Activated CD4-positive, alpha-beta T cell treated with anti-CD3 and anti-CD28 coated beads, Interleukin-2, amount 50 U/mL, for 1 hour (primary cell): ENCODE measurements around the gene SLC9A7.
"Not testable (repeated sequence)": the region's sequence is repeated elsewhere in the genome, so short reads cannot be mapped to it uniquely, and the experiment has no call there.

Experiments used
- DNase-seq: peaks from one replicate; pipeline ENCODE4 v3.0.0-alpha.2; 2020

SLC9A7 gene

DNA sequence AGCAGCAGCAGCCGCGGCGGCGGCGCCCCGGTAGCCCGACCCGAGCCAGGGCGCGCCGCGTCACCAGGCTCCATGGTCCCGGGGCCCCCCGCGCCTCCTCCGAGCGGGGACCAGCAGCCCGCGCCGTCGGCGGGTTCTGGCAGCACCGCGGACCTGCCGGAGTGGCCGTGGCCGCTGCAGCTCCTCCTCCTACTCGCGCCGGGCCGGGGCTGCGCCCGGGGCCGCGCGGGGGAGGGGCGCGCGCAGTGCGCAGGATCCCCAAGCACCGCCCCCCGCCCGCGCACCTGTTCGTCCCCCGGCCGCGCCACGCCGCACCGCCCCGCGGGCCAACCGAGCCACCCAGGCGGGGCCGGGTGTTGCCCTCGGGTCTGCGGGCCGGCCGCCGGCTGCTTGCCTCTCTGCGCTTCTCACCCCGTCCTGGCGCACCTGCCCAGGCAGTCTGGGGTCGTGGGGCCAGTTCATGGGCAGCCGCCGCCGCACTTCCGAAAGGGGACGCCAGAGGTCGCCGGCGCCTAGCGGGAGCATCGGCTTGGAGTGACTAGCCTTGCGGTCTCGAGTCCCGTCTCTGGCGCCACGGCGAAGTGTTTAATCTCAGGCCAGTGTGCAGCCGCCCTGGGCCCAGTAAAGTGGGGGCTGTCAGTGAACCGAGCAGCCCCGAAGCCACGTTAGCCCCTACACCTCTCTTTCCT, at the start of gene SLC9A7:
Gene SLC9A7, minus strand, starts transcription at position 163 of the 689 bp plus-strand sequence. Its CDS starts 89 bp downstream, at position 74.
- peak; percentile 74 for DNase-seq

- no peak for DNase-seq
Measured at GRCh38 chrX:46805270-46805669, 46.4 kb upstream of the SLC9A7 start.

GRCh38 chrX:46803140-46803539, 44.2 kb upstream of the SLC9A7 start:
- no peak for DNase-seq

GRCh38 chrX:46796574-46797191, 37.8 kb upstream of the SLC9A7 start:
- peak; percentile 70 for DNase-seq

DNA sequence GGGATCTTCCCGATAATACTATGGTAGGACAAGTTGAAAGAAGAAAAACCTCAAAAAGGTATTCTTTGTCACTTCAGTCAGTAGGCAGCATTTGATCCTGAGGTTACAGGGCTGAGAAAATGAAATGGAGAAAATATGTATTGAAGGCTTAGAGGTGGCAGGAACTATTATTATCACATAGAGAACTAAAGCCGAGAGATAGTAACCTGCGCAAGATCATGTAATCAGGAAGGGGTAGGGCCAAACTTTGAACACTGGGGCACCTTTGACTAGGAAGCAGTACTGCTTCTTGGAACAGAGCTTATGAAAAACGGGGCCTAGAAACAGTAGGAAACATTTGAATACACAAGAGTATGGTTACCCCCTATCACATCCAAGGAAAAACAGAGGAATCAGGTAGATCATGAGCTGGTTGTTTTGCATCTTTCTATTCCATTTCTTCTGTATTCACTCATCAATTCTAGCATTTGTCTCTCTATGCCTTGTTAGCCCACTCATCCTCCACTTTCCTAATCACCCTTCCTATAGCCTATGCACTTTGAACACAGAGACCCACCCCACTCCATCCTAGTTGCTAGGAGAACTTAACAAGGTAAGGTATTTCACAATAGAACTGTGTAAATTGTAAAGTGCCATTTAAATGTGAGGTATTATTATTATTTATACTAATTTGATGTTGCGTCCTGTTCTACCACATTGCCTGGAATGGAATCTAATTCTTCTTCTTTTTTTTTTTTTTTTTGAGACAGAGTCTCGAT, 34.6 kb upstream of the SLC9A7 start:
- no peak for DNase-seq

GRCh38 chrX:46792810-46793188, 33.9 kb upstream of the SLC9A7 start:
- no peak for DNase-seq

DNA sequence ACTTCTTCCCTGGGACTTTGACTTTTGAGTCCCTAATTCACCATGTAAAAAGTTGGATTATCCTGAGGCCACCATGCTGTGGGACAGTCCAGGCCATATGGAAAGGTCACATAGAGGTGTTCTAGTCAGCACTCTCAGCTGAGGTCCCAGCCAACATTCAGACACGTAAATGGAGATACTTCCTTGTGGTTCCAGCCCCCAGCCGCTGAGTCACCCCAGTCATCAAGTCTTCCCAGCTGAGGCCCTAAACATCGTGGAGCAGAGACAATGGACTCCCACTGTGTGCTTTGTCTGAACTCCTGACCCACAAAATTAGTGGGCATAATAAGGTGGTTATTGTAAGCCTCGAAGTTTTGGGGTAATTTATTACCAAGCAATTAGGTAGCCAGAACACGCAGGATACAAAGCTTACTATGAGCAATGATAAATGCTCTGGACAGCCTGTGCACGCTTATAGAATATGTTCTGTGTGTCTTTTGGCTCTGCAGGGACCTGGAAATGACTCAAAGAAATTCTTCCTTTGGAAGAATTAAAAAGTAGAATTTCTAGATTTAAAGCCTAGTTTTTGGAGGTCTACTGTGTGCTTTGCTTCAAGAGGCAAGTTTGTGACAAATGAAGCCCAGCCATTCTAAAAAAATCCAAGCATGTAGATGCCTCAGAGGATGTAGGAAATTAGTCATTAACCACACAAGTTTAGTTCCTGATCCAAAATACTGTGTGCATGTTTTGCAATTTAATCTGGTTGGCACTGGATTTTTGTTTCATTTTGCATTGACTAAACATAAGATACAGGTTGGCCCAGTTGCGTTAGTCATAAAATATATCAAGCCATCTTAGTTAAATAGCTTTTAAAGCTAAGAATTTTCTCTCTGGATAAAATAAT, 33.2 kb upstream of the SLC9A7 start:
- no peak for DNase-seq

DNA sequence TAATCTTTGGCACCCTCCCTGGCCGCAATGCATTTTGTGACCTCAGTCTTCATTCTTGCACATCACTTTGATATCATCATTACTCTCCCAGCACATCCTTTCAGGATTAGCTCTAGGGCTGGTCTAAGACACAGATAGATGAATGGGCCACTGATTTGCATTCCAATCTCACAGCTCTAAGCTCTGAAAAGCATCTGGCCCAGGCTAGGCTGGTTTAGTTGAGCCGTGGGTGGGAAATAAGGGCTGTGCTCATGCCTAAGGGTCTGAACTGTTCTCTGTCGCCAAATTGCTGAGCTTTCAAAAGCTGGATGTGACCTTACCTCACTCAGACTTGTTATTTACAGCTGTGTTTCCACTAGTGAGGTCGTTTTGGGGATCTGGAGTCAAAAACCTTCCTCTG, 30.0 kb upstream of the SLC9A7 start:
- no peak for DNase-seq

- DNase-seq = not testable (repeated sequence)
Measured at GRCh38 chrX:46784437-46784836, 25.5 kb upstream of the SLC9A7 start.

- DNase-seq = no peak
Measured at GRCh38 chrX:46782034-46782433, 23.1 kb upstream of the SLC9A7 start.

- DNase-seq = no peak
Measured at GRCh38 chrX:46777971-46778810, 19.3 kb upstream of the SLC9A7 start.

DNA sequence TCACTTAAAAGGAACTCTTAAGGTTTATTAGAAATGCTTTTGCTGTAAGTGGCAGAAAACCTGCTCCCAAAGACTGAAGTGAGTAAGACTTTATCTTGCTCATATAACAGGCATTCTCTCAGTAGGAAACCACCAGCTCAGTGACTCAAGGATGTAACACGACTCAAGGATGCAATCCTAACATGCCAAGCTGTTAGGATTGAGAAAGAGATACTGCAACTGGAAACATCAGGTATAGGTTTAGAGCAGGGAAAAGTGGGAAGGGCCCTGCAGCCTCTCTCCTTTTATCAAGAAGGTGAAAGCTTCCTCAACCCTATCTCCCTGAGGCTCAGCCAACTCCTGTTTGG, 11.9 kb upstream of the SLC9A7 start:
- no peak for DNase-seq

DNA sequence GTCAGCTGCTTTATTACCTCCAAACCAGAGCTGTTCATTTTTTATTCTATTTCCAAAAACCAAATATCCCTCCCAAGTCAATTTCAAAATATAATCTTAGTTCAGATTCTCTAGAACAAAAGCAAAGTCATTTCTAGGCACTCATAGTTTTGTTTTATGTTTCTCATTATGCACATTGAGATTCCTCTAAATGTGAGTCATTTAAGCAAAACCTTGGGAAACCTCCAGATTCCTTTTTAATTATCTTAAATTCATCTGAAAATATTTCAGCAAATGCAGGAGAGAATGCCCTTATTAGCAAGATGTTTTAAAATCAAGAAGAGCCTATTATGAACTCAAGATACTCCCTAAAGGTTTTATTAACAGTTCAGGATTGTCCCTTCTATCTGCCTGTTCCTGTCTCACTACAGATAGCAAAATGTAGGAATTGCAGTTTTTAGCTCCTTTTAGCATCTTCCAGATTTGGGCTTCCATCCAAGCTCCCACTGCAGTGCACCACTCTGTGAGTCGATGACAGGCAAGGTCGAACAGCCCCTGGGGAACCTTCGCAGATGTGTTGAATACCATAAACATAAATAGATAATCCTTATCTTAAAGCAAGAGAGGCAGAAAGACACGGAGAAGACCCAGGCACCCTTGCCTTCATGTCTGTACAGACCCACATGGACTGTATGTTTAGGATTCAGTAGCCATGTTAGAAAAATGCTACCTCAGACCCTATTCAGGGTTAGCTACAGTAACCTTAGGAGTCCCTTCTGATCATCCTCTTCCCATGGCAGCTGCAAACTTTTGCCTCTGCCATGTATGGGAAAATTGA, 11.3 kb upstream of the SLC9A7 start:
- DNase-seq = no peak

DNA sequence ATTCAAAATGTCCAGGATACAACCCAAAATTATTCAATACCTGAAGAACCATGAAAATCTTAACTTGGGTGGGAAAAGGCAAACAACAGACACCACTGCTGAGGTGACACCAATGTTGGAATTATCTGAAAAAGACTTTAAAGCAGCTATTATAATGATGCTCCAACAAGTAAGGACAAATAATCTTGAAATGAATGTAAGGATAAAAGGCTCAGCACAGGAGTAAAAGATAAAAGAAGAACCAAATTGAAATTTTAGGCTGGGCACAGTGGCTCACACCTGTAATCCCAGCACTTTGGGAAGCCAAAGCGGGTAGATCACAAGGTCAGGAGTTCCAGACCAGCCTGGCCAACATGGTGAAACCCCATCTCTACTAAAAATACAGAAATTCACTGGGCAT, 4.0 kb upstream of the SLC9A7 start:
- no peak for DNase-seq

GRCh38 chrX:46759645-46759974, 692 bp upstream of the SLC9A7 start:
- no peak for DNase-seq

GRCh38 chrX:46758163-46758955, 559 bp downstream of the SLC9A7 start:
- DNase-seq = peak; percentile 1

DNA sequence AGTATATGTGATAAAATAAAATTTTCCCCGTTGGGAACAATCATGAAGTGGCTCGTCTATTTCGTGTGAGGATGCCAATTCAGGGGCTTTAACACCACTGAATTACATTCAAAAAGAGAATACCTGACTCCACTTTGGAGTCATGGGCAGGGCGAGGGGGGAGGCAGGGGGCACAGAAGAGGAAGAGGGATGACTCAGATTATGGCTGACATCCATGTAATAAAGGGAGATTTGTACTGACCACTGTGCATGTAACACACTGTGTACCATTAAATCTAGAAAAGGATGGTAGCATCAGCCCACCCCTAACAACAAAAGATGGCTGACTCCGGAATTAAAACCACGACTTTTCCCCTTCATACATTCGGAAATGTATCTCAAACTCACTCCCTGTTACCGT, 1.3 kb downstream of the SLC9A7 start:
- no peak for DNase-seq

- no peak for DNase-seq
Measured at GRCh38 chrX:46757052-46757451, 1.9 kb downstream of the SLC9A7 start.

DNA sequence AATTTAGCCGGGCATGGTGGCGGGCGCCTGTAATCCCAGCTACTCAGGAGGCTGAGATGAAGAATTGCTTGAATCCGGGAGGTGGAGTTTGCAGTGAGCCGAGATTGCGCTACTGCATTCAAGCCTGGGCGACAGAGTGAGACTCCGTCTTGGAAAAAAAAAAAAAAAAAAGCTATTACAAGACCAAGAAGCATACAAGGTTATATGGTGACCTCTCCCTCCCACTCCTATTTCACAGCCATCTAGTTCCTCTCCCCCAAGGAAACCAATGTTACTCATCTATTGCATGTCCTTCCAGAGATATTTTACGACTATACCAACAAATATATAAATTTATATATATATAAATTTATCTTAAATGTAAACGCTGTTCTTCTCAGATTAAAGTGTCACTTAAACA, 3.2 kb downstream of the SLC9A7 start:
- no peak for DNase-seq

GRCh38 chrX:46754586-46755061, 4.3 kb downstream of the SLC9A7 start:
- no peak for DNase-seq
